ENCODE results near the gene NKX1-1.

DNA sequence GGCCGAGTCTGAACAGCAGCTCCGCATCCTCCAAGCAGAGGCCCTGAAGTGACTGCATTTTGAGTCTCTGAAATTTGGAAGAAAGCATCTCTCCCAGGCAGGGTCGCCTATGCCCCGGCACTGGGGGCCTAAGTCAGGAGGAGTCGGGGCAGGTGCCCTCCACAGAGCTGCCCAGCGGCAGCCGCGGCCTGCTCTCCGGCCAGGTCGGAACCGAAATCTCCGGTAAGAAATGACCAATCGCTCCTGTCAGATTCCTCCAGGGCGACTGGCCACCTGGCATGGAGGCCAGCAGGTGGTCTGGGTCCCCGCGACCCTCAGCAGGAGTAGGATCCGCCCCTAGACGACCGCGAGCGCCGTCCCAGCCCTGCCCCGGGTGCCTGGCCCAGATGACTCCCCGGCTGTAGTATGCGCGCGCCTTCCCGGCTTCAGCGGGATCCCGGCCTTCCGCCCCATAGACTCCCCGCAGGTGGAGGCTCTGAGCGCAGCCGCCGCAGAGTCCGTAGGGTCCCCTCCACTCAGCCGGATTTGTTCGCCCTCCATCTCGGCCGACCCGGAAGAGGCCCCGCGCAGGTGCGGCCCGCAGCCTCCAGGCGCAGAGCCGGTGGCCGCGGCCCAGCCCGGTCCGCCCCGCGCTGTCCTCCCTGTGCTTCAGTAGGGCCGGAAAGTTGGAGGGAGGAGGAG lies 1.5 kb downstream of the NKX1-1 start:
- TF ChIP-seq, protein P1, sequence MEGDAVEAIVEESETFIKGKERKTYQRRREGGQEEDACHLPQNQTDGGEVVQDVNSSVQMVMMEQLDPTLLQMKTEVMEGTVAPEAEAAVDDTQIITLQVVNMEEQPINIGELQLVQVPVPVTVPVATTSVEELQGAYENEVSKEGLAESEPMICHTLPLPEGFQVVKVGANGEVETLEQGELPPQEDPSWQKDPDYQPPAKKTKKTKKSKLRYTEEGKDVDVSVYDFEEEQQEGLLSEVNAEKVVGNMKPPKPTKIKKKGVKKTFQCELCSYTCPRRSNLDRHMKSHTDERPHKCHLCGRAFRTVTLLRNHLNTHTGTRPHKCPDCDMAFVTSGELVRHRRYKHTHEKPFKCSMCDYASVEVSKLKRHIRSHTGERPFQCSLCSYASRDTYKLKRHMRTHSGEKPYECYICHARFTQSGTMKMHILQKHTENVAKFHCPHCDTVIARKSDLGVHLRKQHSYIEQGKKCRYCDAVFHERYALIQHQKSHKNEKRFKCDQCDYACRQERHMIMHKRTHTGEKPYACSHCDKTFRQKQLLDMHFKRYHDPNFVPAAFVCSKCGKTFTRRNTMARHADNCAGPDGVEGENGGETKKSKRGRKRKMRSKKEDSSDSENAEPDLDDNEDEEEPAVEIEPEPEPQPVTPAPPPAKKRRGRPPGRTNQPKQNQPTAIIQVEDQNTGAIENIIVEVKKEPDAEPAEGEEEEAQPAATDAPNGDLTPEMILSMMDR (IDR thresholded peaks at IDR 0.05): no peak
- no peak for TF ChIP-seq POLR2A (IDR thresholded peaks at IDR 0.05)
